HCT116 (cell line): ENCODE data around the gene GNAS. TPM values are rescaled to one million over a fixed set of nuclear protein-coding genes. Genes with fewer than 3 reads are reported as not detected.

Source experiments
- ATAC-seq: fragments of 200-7000 bp; cut with Tn5 transposase; 2 replicates; pipeline ENCODE4 v1.9.1; 2020; ENCODE audit warnings: mild to moderate bottlenecking, moderate library complexity
- BruUV-seq: library from RNA; stranded (reverse); fragments of 400-500 nt; replicated peaks from 2 replicates; lab custom pipeline; 2021; lab: Mats Ljungman, UMichigan
- CTCF ChIA-PET: fragments of 300-600 bp; sonication (Branson Sonifier 250); formaldehyde crosslinking; loops from one replicate; lab custom pipeline; 2021; ENCODE audit warnings: antibody characterized with exemption; lab: Charles Lee
- POLR2A ChIA-PET: fragments of 300-600, 350-600 bp; sonication (Branson Sonifier 250); formaldehyde crosslinking; loops from one replicate; lab custom pipeline; 2021; ENCODE audit warnings: antibody characterized with exemption; lab: Charles Lee
- RAD21 ChIA-PET, 2 experiments: fragments of 300-600 bp; sonication (Branson Sonifier 250); formaldehyde crosslinking; loops; one replicate each; lab custom pipeline; 2023; ENCODE audit warnings: low total read pairs in 2 of 2; ENCODE audit not compliant: uncharacterized antibody in 2 of 2, unreplicated experiment in 2 of 2, low non-redundant PET in 1 of 2; lab: Charles Lee
- DNase-seq: peaks from one replicate; pipeline ENCODE4 v3.0.0-alpha.2; 2010; ENCODE audit warnings: low read depth, low spot score
- H2AFZ ChIP-seq: fragments of 200-600 bp; shearing (Covaris generic), sonication (generic); 2 replicates; pipeline ENCODE4 v1.6.1; 2017; ENCODE audit warnings: low read depth, mixed run types, mixed read lengths, antibody characterized with exemption, low read length; ENCODE audit not compliant: poor library complexity, severe bottlenecking
- H3K27ac ChIP-seq: 2 replicates; pipeline ENCODE4 v1.5.1; 2012; ENCODE audit warnings: low read depth, low read length
- H3K27me3 ChIP-seq: fragments of 200-600 bp; sonication (generic); 2 replicates; pipeline ENCODE4 v1.6.1; 2016; ENCODE audit warnings: mixed run types, low read length, mixed read lengths; ENCODE audit not compliant: insufficient read depth
- H3K36me3 ChIP-seq, 2 experiments: fragments of 200-500 bp in 1 of 2; fragments of 200-600 bp in 1 of 2; sonication (Bioruptor generic) in 1 of 2; sonication (generic) in 1 of 2; 2 replicates each; pipeline versions ENCODE4 v1.5.1 to v1.6.1; 2014 to 2016; ENCODE audit warnings: low read length in 2 of 2, inconsistent platforms in 1 of 2, mixed read lengths in 1 of 2, mixed run types in 1 of 2; ENCODE audit not compliant: insufficient read depth in 2 of 2, control insufficient read depth in 1 of 2
- H3K4me1 ChIP-seq, 2 experiments: fragments of 200-600 bp in 1 of 2; sonication (generic) in 1 of 2; 2 replicates each; pipeline versions ENCODE4 v1.5.1 to v1.6.1; 2012 to 2017; ENCODE audit warnings: low read length in 2 of 2, inconsistent platforms in 1 of 2, mild to moderate bottlenecking in 1 of 2, mixed read lengths in 1 of 2, mixed run types in 1 of 2, moderate library complexity in 1 of 2; ENCODE audit not compliant: insufficient read depth in 2 of 2, control insufficient read depth in 1 of 2
- H3K4me2 ChIP-seq: fragments of 200-600 bp; sonication (generic); 2 replicates; pipeline ENCODE4 v1.6.1; 2017; ENCODE audit warnings: mixed run types, low read length, mixed read lengths
- H3K4me3 ChIP-seq, 2 experiments: fragments of 200-600 bp in 1 of 2; sonication (generic) in 1 of 2; replicated peaks in 1 of 2; 2 replicates each; pipeline ENCODE4 v1.5.1; 2011 to 2016; ENCODE audit warnings: low read length in 2 of 2, control low read depth in 1 of 2, low read depth in 1 of 2, mild to moderate bottlenecking in 1 of 2, mixed read lengths in 1 of 2, mixed run types in 1 of 2
- H3K79me2 ChIP-seq: fragments of 200-600 bp; sonication (generic); 2 replicates; pipeline ENCODE4 v1.6.1; 2017; ENCODE audit warnings: mild to moderate bottlenecking, mixed run types, low read length, moderate library complexity, mixed read lengths; ENCODE audit not compliant: insufficient read depth
- H3K9ac ChIP-seq: fragments of 200-600 bp; sonication (generic); 2 replicates; pipeline ENCODE4 v1.6.1; 2016; ENCODE audit warnings: low read length, mixed read lengths
- H3K9me2 ChIP-seq: fragments of 200-600 bp; sonication (generic), shearing (Covaris generic); 2 replicates; pipeline ENCODE4 v1.6.1; 2017; ENCODE audit warnings: mixed run types, mild to moderate bottlenecking, moderate library complexity; ENCODE audit not compliant: insufficient read depth
- H3K9me3 ChIP-seq, 2 experiments: fragments of 200-500 bp in 1 of 2; fragments of 200-600 bp in 1 of 2; sonication (Bioruptor generic) in 1 of 2; sonication (generic) in 1 of 2; 2 replicates each; pipeline ENCODE4 v1.6.1; 2014 to 2017; ENCODE audit warnings: low read length in 2 of 2, mixed read lengths in 2 of 2, inconsistent platforms in 1 of 2, low read depth in 1 of 2, mild to moderate bottlenecking in 1 of 2, mixed run types in 1 of 2, moderate library complexity in 1 of 2; ENCODE audit not compliant: control insufficient read depth in 1 of 2, insufficient read depth in 1 of 2
- H4K20me1 ChIP-seq: fragments of 200-600 bp; sonication (generic), shearing (Covaris generic); 2 replicates; pipeline ENCODE4 v1.6.1; 2017; ENCODE audit warnings: mixed run types, mild to moderate bottlenecking, moderate library complexity; ENCODE audit not compliant: insufficient read depth
- ATF3 ChIP-seq: IDR thresholded peaks from 2 replicates; pipeline ENCODE4 v1.6.1; 2012
- CEBPB ChIP-seq: IDR thresholded peaks from 2 replicates; pipeline ENCODE4 v1.6.1; 2012; ENCODE audit warnings: low read depth
- EGR1 ChIP-seq: IDR thresholded peaks from 2 replicates; pipeline ENCODE4 v1.6.1; 2012; ENCODE audit warnings: low read depth
- FOSL1 ChIP-seq: IDR thresholded peaks from 2 replicates; pipeline ENCODE4 v1.6.1; 2012; ENCODE audit warnings: low read depth
- JUND ChIP-seq: IDR thresholded peaks from 2 replicates; pipeline ENCODE4 v1.6.1; 2012
- MAX ChIP-seq: IDR thresholded peaks from 2 replicates; pipeline ENCODE4 v1.6.1; 2012
- POLR2AphosphoS5 ChIP-seq: IDR thresholded peaks from 2 replicates; pipeline ENCODE4 v1.6.1; 2011; ENCODE audit warnings: mild to moderate bottlenecking, low read depth, low read length, moderate library complexity
- RAD21 ChIP-seq: IDR thresholded peaks from 2 replicates; pipeline ENCODE4 v1.6.1; 2012; ENCODE audit warnings: low read depth, mild to moderate bottlenecking
- SIN3A ChIP-seq: IDR thresholded peaks from 2 replicates; pipeline ENCODE4 v1.6.1; 2012; ENCODE audit warnings: low read depth
- SRF ChIP-seq: IDR thresholded peaks from 2 replicates; pipeline ENCODE4 v1.6.1; 2012; ENCODE audit warnings: low read depth
- TCF7L2 ChIP-seq: IDR thresholded peaks from 2 replicates; pipeline ENCODE4 v1.7.0; 2011; ENCODE audit warnings: borderline replicate concordance, inconsistent platforms; ENCODE audit not compliant: insufficient read depth, insufficient read length; ENCODE audit errors: extremely low read depth
- YY1 ChIP-seq: IDR thresholded peaks from 2 replicates; pipeline ENCODE4 v1.6.1; 2011; ENCODE audit warnings: low read length, low read depth, moderate library complexity, mild to moderate bottlenecking; ENCODE audit not compliant: insufficient replicate concordance; ENCODE audit errors: extremely low read depth
- ZNF274 ChIP-seq: fragments of 200-500 bp; sonication (Bioruptor generic); IDR thresholded peaks from 2 replicates; pipeline ENCODE4 v1.6.1; 2014; ENCODE audit warnings: mild to moderate bottlenecking, low read depth, low read length, inconsistent platforms
- intact Hi-C: fragments of 100-400 bp; cut with micrococcal nuclease; formaldehyde crosslinking; loops from 2 replicates; pipeline ENCODE4 v1.10.0; 2022
- total RNA-seq: library from RNA; stranded (reverse); gene quantifications from one replicate; pipeline ENCODE4 v1.2.1, GENCODE V29; 2021; ENCODE audit not compliant: unreplicated experiment
- TF ChIP-seq, protein P1 (sequence below): IDR thresholded peaks from 2 replicates; pipeline ENCODE4 v1.6.1; 2011; ENCODE audit warnings: mild to moderate bottlenecking, low read length, moderate library complexity; ENCODE audit not compliant: insufficient replicate concordance; ENCODE audit errors: extremely low read depth

The GNAS gene
- total RNA-seq, 1 experiment from 2014 or later, result 699 TPM

GRCh38 chr20:58880441-58880840 is 27.9 kb downstream of the GNAS start:
- Histone ChIP-seq H3K4me3 (no peak overlapping the region), H3K9ac (no peak overlapping the region), H3K27me3 (no peaks in the 10 kb centered on the region), H3K79me2 (no peaks in the 10 kb centered on the region), H4K20me1 (no peaks in the 10 kb centered on the region), H3K4me1 (no peaks in the 10 kb centered on the region), H3K36me3 (no peaks in the 10 kb centered on the region), H3K4me2 (no peak overlapping the region), H3K27ac (no peak overlapping the region), H3K9me3 (no peaks in the 10 kb centered on the region), H3K9me2 (no peaks in the 10 kb centered on the region), H2AFZ (no peak overlapping the region)
- RAD21 ChIA-PET, result no interaction called here
- intact Hi-C loops, result loop anchor here (10.0 kb wide), 1 partner anchor 226 kb away; the partner anchor contains the start of gene STX16
- POLR2A ChIA-PET, result no interaction called here
- BruUV-seq, result no TSS peak
- CTCF ChIA-PET, result interaction anchor here (0.5 to 1.0 kb wide), 2 partner anchors 11 to 337 kb away, joined by 3 to 4 read pairs; no protein-coding TSS in a partner anchor
- TF ChIP-seq JUND (no peak), MAX (no peak), RAD21 (no peak), TCF7L2 (no peak), SRF (no peak), POLR2AphosphoS5 (no peak), SIN3A (no peak), EGR1 (no peak), CEBPB (no peak), ZNF274 (no peak), YY1 (no peak), FOSL1 (no peak), ATF3 (no peak)
- TF ChIP-seq, protein P1, sequence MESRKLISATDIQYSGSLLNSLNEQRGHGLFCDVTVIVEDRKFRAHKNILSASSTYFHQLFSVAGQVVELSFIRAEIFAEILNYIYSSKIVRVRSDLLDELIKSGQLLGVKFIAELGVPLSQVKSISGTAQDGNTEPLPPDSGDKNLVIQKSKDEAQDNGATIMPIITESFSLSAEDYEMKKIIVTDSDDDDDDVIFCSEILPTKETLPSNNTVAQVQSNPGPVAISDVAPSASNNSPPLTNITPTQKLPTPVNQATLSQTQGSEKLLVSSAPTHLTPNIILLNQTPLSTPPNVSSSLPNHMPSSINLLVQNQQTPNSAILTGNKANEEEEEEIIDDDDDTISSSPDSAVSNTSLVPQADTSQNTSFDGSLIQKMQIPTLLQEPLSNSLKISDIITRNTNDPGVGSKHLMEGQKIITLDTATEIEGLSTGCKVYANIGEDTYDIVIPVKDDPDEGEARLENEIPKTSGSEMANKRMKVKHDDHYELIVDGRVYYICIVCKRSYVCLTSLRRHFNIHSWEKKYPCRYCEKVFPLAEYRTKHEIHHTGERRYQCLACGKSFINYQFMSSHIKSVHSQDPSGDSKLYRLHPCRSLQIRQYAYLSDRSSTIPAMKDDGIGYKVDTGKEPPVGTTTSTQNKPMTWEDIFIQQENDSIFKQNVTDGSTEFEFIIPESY, result no peak
- DNase-seq (no peak), ATAC-seq (no peak)
